Keratinocyte (primary cell): ENCODE data around the gene UBA6. TPM values are rescaled to one million over a fixed set of nuclear protein-coding genes. Genes with fewer than 3 reads are reported as not detected.

Experiments used
- DNase-seq: peaks from one replicate; pipeline ENCODE4 v3.0.0-alpha.2; 2011; ENCODE audit warnings: low read depth, missing footprints, low spot score
- FAIRE-seq: peaks from 2 replicates; lab custom pipeline; 2011; peaks lifted over from hg19 to GRCh38; lab: Jason Lieb, UNC
- H2AFZ ChIP-seq: 2 replicates; pipeline ENCODE4 v1.6.0; 2012; ENCODE audit warnings: low read length, control low read depth, inconsistent platforms; ENCODE audit not compliant: control insufficient read depth
- H3K27ac ChIP-seq: 2 replicates; pipeline ENCODE4 v1.5.1; 2011; ENCODE audit warnings: low read length; ENCODE audit not compliant: control insufficient read depth, insufficient read depth
- H3K27me3 ChIP-seq: 3 replicates; pipeline ENCODE4 v1.6.0; 2011; ENCODE audit warnings: low read length; ENCODE audit not compliant: control insufficient read depth, insufficient read depth; ENCODE audit errors: extremely low read depth
- H3K36me3 ChIP-seq, 2 experiments: 2 replicates in 1 of 2; 3 replicates in 1 of 2; pipeline ENCODE4 v1.5.1; 2011; ENCODE audit warnings: low read length in 2 of 2, mild to moderate bottlenecking in 1 of 2; ENCODE audit not compliant: control insufficient read depth in 2 of 2, insufficient read depth in 2 of 2; ENCODE audit errors: extremely low read depth in 1 of 2
- H3K4me1 ChIP-seq: 3 replicates; pipeline ENCODE4 v1.5.1; 2011; ENCODE audit warnings: low read length; ENCODE audit not compliant: control insufficient read depth, insufficient read depth; ENCODE audit errors: extremely low read depth
- H3K4me2 ChIP-seq: 3 replicates; pipeline ENCODE4 v1.6.0; 2011; ENCODE audit warnings: low read depth, low read length; ENCODE audit not compliant: control insufficient read depth, insufficient read depth; ENCODE audit errors: extremely low read depth
- H3K4me3 ChIP-seq, 3 experiments: fragments of 200-600 bp in 1 of 3; sonication (generic) in 1 of 3; 2 replicates in 2 of 3; 3 replicates in 1 of 3; pipeline ENCODE4 v1.5.1; 2011 to 2016; ENCODE audit warnings: low read length in 3 of 3, mild to moderate bottlenecking in 3 of 3, control low read depth in 2 of 3, inconsistent platforms in 1 of 3, low read depth in 1 of 3, mixed read lengths in 1 of 3, mixed run types in 1 of 3, moderate library complexity in 1 of 3; ENCODE audit not compliant: control insufficient read depth in 2 of 3, insufficient read depth in 2 of 3; ENCODE audit errors: extremely low read depth in 1 of 3
- H3K79me2 ChIP-seq: 2 replicates; pipeline ENCODE4 v1.6.0; 2012; ENCODE audit warnings: low read length; ENCODE audit not compliant: control insufficient read depth, insufficient read depth
- H3K9ac ChIP-seq: 3 replicates; pipeline ENCODE4 v1.6.0; 2011; ENCODE audit warnings: low read length; ENCODE audit not compliant: control insufficient read depth, insufficient read depth; ENCODE audit errors: extremely low read depth
- H3K9me1 ChIP-seq: 3 replicates; pipeline ENCODE4 v1.6.0; 2011; ENCODE audit warnings: low read length; ENCODE audit not compliant: control insufficient read depth, insufficient read depth; ENCODE audit errors: extremely low read depth
- H3K9me3 ChIP-seq: 2 replicates; pipeline ENCODE4 v1.5.1; 2012; ENCODE audit warnings: low read depth, low read length; ENCODE audit not compliant: control insufficient read depth
- H4K20me1 ChIP-seq: 3 replicates; pipeline ENCODE4 v1.6.0; 2011; ENCODE audit warnings: low read length; ENCODE audit not compliant: control insufficient read depth, insufficient read depth; ENCODE audit errors: extremely low read depth
- CTCF ChIP-seq, 3 experiments: IDR thresholded peaks in 1 of 3; conservative IDR thresholded peaks in 1 of 3; optimal IDR thresholded peaks in 1 of 3; 2 replicates in 2 of 3; 3 replicates in 1 of 3; pipeline versions ENCODE3 to v1.5.1; 2011; ENCODE audit warnings: low read length in 3 of 3, mild to moderate bottlenecking in 3 of 3, moderate library complexity in 2 of 3, control low read depth in 1 of 3, inconsistent platforms in 1 of 3; ENCODE audit not compliant: insufficient read depth in 2 of 3; ENCODE audit errors: extremely low read depth in 1 of 3
- EZH2 ChIP-seq: IDR thresholded peaks from one replicate; pipeline ENCODE4 v1.6.1; 2012; ENCODE audit warnings: inconsistent platforms, mild to moderate bottlenecking, low read length, moderate library complexity
- dilution Hi-C: fragments of 300-500 bp; cut with MboI; formaldehyde crosslinking; loops from one replicate; pipeline ENCODE4 v1.7.0; 2020; ENCODE audit warnings: low sequenced_read_pairs; ENCODE audit not compliant: extremely low pct_ligation_motif_present
- polyA plus RNA-seq, 5 experiments: library from polyadenylated mRNA; depleted of rRNA in 3 of 5; stranded (reverse) in 3 of 5; stranded (forward) in 1 of 5; unstranded in 1 of 5; fragments of >200 nt; gene quantifications; 1 replicate in 1 of 5; 2 replicates in 3 of 5; 3 replicates in 1 of 5; pipeline versions ENCODE4 v1.2.1 to v1.2.3, GENCODE V29; 2011 to 2012; ENCODE audit warnings: missing spikeins in 2 of 5, low read depth in 1 of 5, low replicate concordance in 1 of 5

Gene UBA6
- polyA plus RNA-seq, 1 donor (not counting 4 experiments of a cell fraction or from before 2014, with no cell fraction given): 221 TPM

GRCh38 chr4:67634741-67635140 lies 66.2 kb downstream of the UBA6 start:
- no peaks in the 10 kb centered on the region for H3K9me3 ChIP-seq
- peaks cover 11 to 13% of the 10 kb centered on the region in 2 experiments for H3K36me3 ChIP-seq
- dilution Hi-C loops: no loop called here
- no peak overlapping the region for H3K27ac ChIP-seq
- H3K4me3 ChIP-seq: no peak overlapping the region
- FAIRE-seq: no peak
- no peaks in the 10 kb centered on the region for H3K27me3 ChIP-seq
- H3K4me2 ChIP-seq: no peak overlapping the region
- H3K79me2 ChIP-seq: no peaks in the 10 kb centered on the region
- no peak for TF ChIP-seq CTCF (optimal IDR thresholded peaks at IDR 0.05 in 1 of 3, IDR thresholded peaks at IDR 0.05 in 1 of 3, conservative IDR thresholded peaks at IDR 0.05 in 1 of 3; ENCODE audit: extremely low read depth in 1 of 3, insufficient read depth in 2 of 3, low read length in 3 of 3)
- TF ChIP-seq EZH2: no peak
- no peak overlapping the region for H3K9ac ChIP-seq
- no peak overlapping the region for H2AFZ ChIP-seq
- no peaks in the 10 kb centered on the region for H3K9me1 ChIP-seq
- no peaks in the 10 kb centered on the region for H4K20me1 ChIP-seq
- H3K4me1 ChIP-seq: no peaks in the 10 kb centered on the region
- DNase-seq: no peak

- Histone ChIP-seq H3K4me1 (no peaks in the 10 kb centered on the region), H3K4me2 (no peak overlapping the region), H3K79me2 (no peaks in the 10 kb centered on the region), H3K9me3 (no peaks in the 10 kb centered on the region), H4K20me1 (no peaks in the 10 kb centered on the region), H3K27me3 (no peaks in the 10 kb centered on the region), H3K9ac (no peak overlapping the region), H2AFZ (no peak overlapping the region), H3K9me1 (no peaks in the 10 kb centered on the region), H3K4me3 (no peak overlapping the region), H3K36me3 (peaks cover 6 to 7% of the 10 kb centered on the region in 2 experiments), H3K27ac (no peak overlapping the region)
- TF ChIP-seq CTCF (optimal IDR thresholded peaks at IDR 0.05 in 1 of 3, IDR thresholded peaks at IDR 0.05 in 1 of 3, conservative IDR thresholded peaks at IDR 0.05 in 1 of 3; ENCODE audit: extremely low read depth in 1 of 3, insufficient read depth in 2 of 3, low read length in 3 of 3) (no peak), EZH2 (no peak)
- dilution Hi-C loops: no loop called here
- DNase-seq: no peak
- FAIRE-seq: no peak
These were observed 68.5 kb downstream of the UBA6 start for GRCh38 chr4:67632492-67632891.
